Activated CD4-positive, CD25-positive, alpha-beta regulatory T cell treated with anti-CD3 and anti-CD28 coated beads, Interleukin-2, amount 50 U/mL, for 16 hours (primary cell): Measurements from ENCODE around the gene ZBED4.

ENCODE experiments used
- DNase-seq: peaks from one replicate; pipeline ENCODE4 v3.0.0-alpha.2; 2020; ENCODE audit warnings: low read depth, low spot score

The ZBED4 gene

DNA sequence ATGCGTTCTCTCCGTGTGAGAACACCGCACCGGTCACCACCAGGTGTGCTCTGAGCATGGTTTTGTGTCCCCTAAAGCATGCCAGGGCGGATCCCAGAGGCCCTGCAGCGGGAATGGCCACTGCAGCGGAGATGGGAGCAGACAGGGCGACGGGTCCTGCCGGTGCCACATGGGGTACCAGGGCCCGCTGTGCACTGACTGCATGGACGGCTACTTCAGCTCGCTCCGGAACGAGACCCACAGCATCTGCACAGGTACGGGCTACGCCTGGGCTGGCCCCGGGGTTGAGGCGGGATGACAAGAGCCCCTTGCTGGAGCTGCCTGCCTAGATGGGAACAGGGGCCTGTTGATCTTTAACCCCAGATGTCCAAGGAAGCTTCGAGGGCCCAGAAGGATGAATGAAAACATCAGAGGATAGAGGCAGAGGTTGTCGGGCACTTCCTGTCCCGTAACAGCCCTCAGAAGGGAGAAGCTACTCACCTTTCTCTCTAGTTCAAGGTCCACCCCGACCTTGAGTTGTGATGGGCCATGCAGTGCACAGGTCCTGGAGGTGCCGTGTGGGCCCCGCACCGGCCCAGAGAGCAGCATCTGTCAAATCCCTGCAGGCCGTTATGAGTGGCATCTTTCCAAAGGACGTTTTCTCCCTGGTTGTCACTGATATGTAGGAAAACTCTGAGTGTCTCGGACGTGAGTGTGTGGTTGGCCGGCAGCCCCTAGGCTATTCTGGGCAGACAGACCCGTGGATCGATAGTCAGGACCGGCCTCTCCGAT, 68.0 kb downstream of the ZBED4 start:
- DNase-seq: no peak

DNA sequence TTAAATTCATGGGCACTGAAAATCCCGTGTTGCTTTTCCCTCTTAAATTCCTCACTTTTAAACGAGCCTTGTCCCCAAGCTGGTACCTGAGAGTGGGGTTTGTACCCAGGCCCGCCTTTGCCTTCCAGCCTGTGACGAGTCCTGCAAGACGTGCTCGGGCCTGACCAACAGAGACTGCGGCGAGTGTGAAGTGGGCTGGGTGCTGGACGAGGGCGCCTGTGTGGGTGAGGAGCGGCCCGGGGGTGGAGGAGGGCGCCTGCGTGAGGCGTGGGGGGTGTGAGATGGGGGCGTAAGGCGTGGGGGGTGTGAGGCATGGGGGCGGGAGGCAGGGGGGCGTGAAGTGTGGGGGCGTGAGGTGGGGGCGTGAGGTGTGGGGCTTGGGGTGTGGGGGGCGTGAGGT, 68.8 kb downstream of the ZBED4 start:
- DNase-seq: no peak

DNA sequence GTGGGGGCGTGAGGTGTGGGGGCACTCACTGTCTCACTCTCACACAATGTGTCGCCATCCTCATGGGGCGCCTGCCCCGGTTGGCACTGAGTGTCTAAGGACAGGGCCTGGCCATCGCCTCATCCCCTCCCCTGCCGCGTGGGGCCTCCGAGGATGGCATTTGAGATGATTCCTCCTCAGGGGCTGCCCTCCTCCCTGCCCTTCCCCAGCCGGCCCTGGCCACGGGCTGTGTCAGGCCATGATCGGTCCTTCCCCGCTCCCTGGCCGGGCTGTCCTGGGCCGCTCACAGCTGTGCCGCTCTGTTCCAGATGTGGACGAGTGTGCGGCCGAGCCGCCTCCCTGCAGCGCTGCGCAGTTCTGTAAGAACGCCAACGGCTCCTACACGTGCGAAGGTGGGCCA, 69.3 kb downstream of the ZBED4 start:
- no peak for DNase-seq

DNA sequence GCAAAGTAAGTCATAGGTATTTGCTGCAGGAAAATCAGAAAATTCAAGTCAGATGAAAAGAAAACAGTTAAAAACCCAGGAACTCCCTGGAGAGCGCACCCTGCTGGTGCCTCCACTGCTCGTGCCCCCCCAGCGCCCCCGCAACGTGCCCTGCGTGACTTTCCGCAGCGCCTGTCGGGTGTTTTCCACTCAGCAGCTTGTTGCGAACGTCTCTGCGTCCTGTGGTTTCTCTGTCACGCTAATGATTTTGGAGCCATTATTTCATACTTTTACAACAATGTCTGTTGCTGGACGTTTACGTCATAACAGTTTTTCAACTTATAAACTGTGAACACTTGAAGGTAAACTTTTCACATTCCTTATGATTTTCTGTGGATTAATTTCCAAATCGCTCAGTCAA, 69.8 kb downstream of the ZBED4 start:
- DNase-seq: no peak

DNA sequence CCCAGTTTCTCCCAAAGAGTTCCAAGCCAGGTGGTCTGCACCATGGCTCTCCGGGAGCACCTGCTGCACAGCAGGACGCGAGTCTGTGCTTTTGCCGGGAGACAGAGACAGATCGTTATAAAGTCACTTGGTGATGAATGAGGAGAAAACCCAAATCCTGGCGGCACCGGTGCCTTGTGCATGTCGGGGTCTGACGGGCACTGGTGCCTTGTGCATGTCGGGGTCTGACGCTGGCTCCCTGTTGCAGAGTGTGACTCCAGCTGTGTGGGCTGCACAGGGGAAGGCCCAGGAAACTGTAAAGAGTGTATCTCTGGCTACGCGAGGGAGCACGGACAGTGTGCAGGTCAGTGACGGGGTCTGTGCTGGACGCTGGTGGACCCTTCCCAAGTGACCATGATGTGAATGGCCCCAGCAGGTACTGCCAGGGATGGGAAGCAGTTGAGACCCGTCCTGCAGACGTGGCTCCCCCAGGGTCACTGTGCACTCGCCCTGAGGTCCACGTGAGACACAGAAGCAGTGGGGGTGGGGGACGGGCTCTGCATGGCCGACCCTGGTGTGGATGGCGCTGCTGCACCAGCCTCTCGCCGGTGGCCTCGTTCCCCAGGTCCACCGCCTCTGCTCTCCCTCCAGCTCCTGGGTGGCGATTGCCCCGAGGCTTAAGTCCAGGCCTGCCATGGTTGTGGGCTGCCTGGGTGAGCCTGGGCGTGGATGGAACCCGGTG, 70.6 kb downstream of the ZBED4 start:
- no peak for DNase-seq

DNA sequence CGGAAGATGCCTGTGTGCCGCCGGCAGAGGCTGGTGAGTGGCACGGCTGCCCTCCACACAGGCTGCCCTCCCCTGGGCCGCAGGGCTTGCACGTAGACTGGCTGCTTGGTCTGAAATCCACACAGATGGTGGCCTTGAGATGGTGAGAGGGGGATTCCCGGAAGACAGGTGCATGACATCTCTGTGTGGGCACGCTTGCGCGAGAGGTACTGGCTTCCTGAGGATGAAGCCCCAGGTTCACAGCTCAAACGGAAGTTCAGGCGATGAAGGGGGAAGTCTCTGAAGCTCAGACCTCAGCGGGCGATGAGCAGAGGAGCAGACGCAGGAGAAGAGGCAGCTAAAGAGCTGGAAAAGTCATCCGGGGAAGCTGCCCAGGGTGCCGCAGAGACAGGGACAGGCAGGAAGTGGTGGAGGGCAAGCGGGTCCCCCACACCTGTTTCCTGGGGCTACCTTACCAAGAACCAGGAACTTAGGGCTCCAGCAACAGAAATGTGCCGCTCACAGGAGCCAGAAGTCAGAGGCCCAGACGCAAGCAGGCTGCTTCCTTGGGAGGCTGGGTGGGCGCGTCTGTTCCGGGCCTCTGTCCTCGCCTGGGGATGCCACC, 72.0 kb downstream of the ZBED4 start:
- DNase-seq: peak; percentile 37

DNA sequence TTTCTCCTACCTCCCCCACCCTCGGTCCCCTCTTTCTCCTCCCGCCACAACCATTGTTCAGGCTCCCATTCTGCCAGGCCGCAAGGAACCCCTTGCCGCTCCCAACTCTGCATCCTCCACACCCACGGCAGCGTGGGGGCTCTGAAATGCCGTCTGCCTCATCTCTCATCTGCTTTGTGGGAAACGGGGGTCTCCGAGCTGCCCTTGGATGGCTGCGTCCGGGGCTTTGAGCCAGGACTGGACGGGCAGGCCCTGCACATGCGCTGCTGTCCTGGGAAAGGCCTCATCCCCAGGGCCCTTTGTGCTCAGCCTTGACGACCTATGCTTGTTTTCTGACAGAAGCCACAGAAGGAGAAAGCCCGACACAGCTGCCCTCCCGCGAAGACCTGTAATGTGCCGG, 73.3 kb downstream of the ZBED4 start:
- no peak for DNase-seq

DNA sequence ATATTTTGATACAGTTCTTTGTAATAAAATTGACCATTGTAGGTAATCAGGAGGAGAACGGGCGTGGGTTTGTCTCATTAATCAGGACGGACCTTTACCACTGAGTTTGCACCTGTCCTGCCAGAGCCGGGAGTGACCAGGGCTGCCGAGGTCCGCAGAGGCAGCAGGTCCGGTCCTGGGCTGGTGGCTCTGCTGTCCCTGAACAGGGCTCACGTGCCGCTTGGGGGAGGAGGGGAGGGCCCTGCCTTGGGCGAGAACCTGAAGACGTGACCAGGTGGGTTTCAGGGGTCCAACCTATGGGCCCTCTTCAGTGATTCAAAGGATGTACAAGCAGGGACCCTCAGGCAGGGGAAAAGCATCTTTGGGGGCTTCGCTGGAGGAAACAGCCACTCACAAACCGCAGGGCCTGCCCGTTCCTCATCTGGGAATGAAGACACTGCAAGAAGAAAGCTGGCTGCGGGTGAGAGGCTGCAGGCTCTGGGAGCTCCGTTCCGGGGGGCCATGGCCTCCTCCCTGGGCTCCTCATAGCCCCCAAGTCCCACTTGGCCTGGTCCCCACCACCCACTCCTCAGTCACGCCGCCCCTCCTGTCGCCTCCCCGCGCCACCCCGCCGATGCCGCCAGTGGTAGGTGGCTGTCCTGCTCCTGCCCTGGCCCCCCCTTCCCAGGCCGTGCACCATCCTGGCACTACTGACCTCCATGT, 74.0 kb downstream of the ZBED4 start:
- DNase-seq: no peak

DNA sequence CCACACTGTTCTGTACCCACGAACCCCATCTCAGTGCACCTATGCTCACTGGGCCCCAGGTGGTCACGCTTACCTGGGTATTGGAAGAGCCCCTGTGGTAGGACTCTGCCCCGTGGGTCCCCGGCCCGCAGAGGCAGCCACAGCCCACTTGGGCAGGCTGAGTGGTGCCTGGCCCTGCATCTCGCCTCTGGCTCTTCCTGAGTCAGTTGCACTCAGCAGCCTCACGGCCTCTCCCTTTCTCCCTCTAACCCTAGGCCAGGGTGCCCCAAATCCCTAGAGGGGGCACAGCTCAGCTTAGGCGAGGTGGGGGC, 74.5 kb downstream of the ZBED4 start:
- no peak for DNase-seq

DNA sequence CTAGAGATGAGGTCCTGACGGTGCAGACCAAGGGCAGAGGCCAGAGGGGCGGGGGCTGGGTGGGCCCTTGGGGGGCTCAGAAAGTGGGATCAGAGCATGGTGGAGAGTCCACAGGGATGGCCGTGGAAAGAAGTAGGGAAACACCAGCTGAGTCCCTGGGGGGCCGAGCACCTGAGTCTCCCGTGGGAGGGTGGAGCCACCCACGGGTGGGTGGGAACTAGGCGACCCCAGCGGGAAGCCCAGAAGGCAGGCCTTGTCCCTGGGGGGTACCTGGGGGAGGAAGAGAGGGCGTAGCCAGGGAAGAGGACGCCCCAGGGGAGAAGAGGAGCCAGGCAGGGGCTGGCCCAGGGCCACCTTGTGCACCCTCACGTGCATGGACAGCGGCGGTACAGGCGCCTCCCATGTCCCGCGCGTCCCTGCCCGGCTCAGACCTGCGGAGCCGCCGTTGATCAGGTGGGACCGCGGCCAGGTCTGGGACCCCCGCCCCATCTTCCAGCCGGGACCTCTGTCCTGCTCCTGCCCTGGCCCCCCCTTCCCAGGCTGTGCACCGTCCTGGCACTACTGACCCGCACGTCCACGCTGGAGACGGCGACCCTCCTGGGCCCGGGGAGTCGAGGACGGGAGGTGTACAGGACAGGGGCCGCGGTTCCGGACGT, 75.0 kb downstream of the ZBED4 start:
- DNase-seq: no peak

DNA sequence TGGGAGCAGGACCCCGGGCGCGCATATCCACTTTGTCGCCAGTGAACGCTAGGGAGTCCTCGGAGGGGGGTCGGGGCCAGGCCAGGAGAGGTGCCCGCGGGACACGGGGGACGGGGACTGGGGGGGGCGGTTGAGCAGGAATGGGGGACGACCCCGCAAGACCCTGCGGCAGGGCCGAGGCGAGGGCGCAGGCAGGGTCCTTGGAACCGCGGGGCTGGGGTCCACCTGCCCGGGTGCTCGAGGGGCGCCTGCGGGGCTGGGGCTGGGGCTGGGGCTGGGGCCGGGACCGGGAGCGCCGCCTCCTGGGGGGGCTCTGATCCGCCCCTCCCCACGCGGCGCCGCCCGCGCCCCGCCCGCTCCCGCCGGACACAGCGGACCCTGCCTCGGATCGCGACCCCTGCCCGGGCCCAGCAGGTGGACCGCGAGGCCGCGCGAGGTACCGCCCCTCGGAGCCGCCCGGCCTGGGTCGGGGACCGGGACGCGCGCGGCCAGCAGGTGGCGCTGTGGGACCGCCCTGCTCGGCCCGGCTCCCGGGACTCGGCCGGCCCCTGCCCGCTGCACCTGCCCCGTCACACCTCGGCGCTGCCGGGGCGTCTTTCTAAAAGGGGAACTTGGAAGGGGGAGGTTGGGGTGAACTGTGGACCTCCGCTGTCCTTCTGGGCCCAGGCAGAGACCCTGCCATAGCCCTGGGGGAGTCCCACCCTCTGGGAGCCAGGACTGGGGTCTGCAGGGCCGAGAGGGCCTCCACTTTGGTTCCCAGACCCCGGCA, 75.8 kb downstream of the ZBED4 start:
- peak; percentile 47 for DNase-seq

DNA sequence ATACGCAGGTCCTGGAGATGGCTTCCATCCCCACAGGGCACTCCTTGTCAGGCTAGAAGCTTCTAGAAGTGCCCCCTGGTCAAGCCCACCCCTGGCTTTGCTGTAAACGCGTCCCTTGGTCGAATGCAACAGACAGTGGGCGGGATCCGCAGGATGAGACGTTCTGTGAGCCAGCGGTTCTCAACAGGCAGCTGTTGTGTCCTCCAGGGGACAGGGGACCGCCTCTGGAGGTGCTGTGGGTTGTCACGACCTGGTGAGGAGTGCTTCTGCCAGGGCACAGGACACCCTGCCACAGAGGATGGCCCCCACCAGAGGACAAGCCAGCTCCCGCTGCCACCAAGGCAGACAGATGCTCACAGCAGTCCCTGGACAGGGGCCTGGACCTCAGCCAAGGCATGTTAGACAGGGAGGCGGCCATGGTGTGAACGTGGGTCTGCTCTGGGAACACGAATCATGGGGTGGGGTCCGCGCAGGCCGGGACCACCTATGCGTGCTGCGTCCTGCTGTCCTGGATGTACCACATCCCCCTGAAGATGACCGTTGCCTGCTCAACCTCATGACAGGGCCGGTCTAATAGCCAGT, 76.4 kb downstream of the ZBED4 start:
- DNase-seq: no peak

DNA sequence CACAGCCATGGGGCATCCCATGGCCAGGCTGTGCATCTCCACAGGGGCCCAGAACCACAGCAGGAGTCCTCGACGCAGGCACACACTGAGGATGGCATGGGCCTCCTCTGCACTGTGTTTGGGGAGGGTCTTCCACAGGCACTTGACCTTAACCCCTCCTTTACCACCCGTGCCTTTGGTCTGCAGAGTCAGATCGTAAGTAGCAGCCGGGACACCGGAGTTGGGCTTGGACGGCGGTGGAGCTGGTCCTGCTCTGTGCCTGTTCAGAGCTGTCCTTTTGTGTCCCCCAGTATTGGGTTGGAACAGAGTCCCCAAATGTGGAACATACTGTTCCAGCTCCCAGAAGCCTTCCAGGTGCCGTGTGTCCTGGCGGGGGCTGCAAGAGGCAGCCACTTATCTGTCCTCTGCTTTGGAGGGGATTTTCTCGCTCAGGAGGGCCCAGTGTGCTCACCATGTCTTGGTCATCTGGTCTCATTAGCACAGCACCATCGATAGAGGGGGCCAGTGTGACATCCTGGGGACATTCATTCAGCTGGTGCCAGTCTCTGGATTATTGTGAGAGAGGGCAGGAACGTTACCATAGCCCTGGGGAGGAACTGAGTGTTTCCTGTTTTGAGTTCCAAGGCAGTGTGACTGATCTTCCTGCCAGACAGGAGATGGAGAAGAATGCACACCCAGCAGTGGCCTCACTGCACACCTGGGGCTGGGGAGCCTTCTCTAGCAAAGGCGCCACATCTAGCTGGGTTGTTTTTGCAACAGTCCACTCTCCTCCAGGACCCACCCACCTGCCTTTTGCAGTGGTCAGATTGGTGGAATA, 77.2 kb downstream of the ZBED4 start:
- no peak for DNase-seq

DNA sequence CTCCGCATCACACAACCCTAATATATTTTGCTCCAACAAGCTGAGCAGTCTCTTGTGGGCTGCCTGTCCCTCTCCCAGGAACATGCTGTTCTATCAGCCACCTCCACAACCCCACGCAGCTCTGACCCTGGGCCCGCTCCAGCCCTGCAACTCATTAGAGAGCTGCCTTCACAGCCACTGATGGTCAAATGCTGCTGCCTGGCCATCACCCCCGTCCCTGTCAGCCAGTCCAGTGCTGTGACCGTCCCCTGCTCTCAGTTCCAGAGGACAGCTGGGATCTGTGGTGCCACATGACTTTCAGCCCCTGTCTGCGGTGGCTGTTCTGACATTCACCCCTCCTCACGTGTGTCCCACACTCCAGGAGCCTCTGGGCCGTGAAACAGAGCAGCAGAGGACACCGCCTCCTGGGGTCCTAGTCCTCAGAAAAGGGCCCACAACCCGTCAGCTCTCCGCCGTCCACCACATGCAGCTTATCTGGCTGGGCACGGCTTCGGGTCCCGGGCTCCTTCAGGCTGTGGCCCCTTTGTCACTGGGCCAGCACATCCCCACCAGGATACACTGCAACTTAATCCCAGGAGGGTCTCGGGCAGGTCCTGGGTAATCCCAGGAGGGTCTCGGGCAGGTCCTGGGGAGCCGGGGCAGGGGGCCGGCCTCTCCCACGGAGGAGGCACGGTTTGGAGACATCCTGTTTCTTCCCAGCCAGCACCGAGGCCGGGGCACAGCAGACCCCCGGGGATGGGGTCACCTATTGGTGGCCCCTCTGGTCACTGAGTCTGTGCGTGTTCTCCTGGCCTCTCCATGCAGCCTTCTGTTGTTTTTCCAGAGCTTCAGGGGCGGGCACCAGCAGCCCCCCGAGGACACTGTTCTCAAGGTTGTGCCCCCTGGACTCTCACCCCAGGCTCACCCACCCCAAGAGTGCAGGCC, 79.9 kb downstream of the ZBED4 start:
- DNase-seq: no peak

DNA sequence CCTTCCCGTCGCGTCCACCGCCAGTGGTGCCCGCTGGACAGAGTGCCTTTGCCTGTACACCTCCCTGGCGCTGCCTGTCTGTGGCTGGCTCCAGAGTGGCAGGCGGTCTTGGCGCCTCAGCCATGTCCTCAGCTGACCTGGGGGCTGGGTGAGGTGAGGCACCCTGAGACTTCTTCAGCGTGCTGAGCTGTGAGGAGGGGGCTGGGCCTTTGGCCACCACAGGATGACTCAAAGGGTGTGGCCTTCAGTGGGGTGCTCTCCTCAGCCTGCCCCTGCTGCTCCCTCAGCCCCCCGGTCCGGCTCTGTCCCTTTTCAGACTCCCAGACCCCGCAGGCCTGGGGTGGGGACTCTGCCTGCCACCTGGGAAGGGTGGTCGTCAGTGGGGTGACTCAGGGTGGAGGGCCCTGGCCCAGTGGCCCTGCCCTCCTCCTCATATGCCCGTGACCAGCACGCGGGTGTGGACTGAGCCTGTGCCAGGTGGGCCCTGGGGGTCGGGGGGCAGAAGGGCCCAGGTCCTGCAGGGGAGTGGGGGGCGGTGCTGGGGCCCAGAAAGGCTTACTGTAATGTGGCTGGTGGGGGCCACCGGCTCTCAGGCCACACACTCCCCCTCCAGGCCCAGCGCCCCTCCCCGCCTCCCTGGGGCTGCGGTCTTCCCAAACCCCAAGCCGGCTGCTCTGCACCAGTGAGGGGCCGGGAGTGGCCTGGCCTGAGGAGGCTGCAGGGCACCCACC, 80.7 kb downstream of the ZBED4 start:
- no peak for DNase-seq

DNA sequence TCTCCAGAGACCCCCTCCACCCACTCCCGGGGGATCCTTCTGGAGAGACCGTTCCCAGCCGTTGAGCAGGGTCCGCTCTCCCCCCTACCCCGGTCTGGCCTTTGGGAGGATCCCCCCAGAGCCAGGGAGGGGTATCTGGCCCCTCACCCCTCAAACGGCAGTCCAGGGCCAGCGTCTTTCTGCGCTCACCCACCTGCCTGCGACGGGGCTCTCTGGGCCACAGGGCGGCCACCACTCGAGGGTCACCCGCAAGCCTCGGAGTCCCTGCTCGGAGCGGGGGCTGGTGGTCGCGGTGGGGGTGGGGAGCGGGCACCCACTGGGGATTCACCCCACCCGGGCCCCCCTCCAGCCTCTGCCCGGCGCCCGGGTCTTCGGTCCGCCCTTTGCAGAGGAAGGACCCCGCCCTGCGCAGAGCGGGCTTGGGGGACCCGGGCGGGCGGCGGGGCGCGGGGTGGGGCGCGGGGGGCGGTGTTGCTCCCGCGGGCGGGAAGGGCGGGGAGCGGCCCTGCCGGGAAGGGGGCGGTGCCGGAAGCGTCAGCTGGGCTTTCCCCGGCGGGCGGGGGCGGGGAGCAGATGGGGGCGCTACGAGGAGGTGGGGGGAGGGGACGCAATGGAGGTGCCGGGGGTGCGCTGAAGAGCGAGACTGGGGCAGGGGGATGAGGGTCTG, 81.4 kb downstream of the ZBED4 start:
- DNase-seq: peak; percentile 70

DNA sequence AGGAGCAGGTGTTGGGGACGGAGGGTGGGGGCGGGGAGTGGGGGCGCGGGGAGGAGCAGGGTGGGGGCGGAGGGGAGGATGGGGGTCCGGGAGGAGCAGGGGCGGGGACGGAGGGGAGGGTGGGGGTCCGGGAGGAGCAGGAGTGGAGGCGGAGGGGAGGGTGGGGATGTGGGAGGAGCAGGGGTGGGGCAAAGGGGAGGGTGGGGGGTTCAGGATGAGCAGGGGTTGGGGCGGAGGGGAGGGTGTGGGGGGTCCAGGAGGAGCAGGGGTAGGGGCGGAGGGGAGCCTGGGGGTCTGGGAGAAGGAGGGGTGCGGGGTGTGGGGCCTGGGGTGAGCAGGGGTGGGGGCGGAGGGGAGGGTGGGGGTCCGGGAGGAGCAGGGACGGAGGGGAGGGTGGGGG, 81.9 kb downstream of the ZBED4 start:
- no peak for DNase-seq
